Sigmoid colon (tissue), 4 donors: ENCODE measurements around the gene SHISAL1.

Source experiments
- EP300 ChIP-seq, 4 donors: sonication (generic); formaldehyde crosslinking; IDR thresholded peaks; one replicate each; pipeline ENCODE4 v1.6.1; 2017; ENCODE audit warnings: antibody characterized with exemption in 4 of 4
- POLR2A ChIP-seq, 2 donors: fragments of 450-650 bp; IDR thresholded peaks; one replicate each; pipeline ENCODE4 v1.6.1; 2016; ENCODE audit warnings: antibody characterized with exemption in 2 of 2, mild to moderate bottlenecking in 2 of 2, moderate library complexity in 2 of 2
- POLR2AphosphoS5 ChIP-seq, 4 donors: sonication (generic); formaldehyde crosslinking; IDR thresholded peaks; one replicate each; pipeline ENCODE4 v1.6.1; 2017; ENCODE audit warnings: antibody characterized with exemption in 4 of 4
- TF ChIP-seq, protein P1 (sequence below), 4 experiments: fragments of 450-650 bp in 3 of 4; fragments of 200-600 bp in 1 of 4; IDR thresholded peaks; one replicate each; pipeline ENCODE4 v1.5.1; 2016 to 2019; ENCODE audit warnings: antibody characterized with exemption in 4 of 4, mild to moderate bottlenecking in 3 of 4, moderate library complexity in 2 of 4

DNA sequence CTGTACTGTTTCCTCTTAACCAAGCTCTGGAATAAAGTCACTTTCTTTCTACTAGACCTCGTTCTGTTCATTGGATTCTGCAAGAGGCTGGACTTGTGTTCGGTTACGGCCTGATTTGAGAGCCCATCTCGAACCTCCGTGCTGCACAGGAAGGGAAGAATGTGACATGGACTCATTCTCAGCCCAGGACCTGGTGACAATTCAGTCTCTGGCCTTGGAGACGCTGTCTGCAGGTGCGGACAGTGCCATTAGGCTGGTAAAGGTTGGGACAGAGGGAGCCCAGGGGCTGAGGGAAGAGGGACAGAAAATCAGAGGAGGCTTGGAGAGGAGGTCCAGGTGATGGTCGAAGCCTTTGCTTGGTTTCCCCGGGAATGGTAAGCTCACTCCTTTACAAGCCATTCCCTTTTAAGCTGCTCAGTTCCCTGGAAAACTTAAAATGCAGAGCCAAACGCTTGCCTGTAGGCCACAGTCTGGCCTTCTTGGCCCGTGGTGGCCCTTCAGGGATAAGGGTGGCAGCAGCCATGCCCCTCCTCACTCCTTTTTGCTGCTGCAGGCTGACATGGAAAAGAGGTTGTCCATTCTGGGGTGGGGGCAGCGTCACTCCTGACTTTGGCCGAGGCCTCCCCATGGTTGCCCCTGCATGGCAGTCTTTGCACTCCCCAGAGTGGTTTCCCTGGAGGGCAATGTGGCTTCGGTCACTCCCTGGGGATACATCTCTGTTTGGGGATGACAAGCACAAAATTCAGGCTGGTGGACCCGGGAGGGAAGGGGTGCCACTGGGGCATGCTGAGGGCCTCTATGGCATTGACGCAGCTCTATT is 52.3 kb downstream of the SHISAL1 start:
- TF ChIP-seq POLR2A (IDR thresholded peaks at IDR 0.05): no peak
- TF ChIP-seq, protein P1, sequence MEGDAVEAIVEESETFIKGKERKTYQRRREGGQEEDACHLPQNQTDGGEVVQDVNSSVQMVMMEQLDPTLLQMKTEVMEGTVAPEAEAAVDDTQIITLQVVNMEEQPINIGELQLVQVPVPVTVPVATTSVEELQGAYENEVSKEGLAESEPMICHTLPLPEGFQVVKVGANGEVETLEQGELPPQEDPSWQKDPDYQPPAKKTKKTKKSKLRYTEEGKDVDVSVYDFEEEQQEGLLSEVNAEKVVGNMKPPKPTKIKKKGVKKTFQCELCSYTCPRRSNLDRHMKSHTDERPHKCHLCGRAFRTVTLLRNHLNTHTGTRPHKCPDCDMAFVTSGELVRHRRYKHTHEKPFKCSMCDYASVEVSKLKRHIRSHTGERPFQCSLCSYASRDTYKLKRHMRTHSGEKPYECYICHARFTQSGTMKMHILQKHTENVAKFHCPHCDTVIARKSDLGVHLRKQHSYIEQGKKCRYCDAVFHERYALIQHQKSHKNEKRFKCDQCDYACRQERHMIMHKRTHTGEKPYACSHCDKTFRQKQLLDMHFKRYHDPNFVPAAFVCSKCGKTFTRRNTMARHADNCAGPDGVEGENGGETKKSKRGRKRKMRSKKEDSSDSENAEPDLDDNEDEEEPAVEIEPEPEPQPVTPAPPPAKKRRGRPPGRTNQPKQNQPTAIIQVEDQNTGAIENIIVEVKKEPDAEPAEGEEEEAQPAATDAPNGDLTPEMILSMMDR (IDR thresholded peaks at IDR 0.05): no peak
- TF ChIP-seq POLR2AphosphoS5 (IDR thresholded peaks at IDR 0.05): no peak
- TF ChIP-seq EP300 (IDR thresholded peaks at IDR 0.05): no peak
